ENCODE data around the gene KLK5.

KLK5 gene

GRCh38 chr19:50969413-50969760 is 16.5 kb upstream of the KLK5 start, which contains the start of gene KLK6:
TSS of gene KLK6 (minus strand) at chr19:50969591. CDS start at chr19:50968104, 1,487 bp downstream.
- Histone ChIP-seq H4K20me1 (no peaks in the 10 kb centered on the region), H3K9me3 (no peaks in the 10 kb centered on the region), H3K36me3 (no peaks in the 10 kb centered on the region), H3K9ac (no peak within 1 kb of the TSS), H3K4me3 (no peak within 1 kb of the TSS), H3K4me2 (peak within 1 kb of the TSS; percentile 9; the same call in 1 of the 2 replicates), H3K27me3 (no peaks in the 10 kb centered on the region), H3K27ac (no peak within 1 kb of the TSS), H3K4me1 (peaks cover 17% of the 10 kb centered on the region; the same call in 1 of the 2 replicates)
- no peak for TF ChIP-seq Cebpa-rat (IDR thresholded peaks at IDR 0.05)

- H3K4me1 ChIP-seq, result peaks cover 17% of the 10 kb centered on the region; the same call in 1 of the 2 replicates
- no peak for TF ChIP-seq Cebpa-rat (IDR thresholded peaks at IDR 0.05)
- no peaks in the 10 kb centered on the region for H4K20me1 ChIP-seq
- peak overlapping the region; percentile 9; the same call in 1 of the 2 replicates for H3K4me2 ChIP-seq
- no peak overlapping the region for H3K27ac ChIP-seq
- H3K36me3 ChIP-seq, result no peaks in the 10 kb centered on the region
- no peaks in the 10 kb centered on the region for H3K27me3 ChIP-seq
- no peaks in the 10 kb centered on the region for H3K9me3 ChIP-seq
- no peak overlapping the region for H3K4me3 ChIP-seq
- no peak overlapping the region for H3K9ac ChIP-seq
Observed at GRCh38 chr19:50968716-50969412, 16.0 kb upstream of the KLK5 start.

- Histone ChIP-seq H3K27ac (no peak overlapping the region), H3K36me3 (no peaks in the 10 kb centered on the region), H3K4me3 (no peak overlapping the region), H3K9me3 (no peaks in the 10 kb centered on the region), H4K20me1 (no peaks in the 10 kb centered on the region), H3K4me1 (peaks cover 17% of the 10 kb centered on the region; the same call in 1 of the 2 replicates), H3K27me3 (no peaks in the 10 kb centered on the region), H3K4me2 (peak overlapping the region; percentile 40), H3K9ac (no peak overlapping the region)
- TF ChIP-seq Cebpa-rat (IDR thresholded peaks at IDR 0.05), result no peak
Observed at GRCh38 chr19:50967929-50968715, 15.3 kb upstream of the KLK5 start.

- no peak overlapping the region for H3K4me2 ChIP-seq
- no peaks in the 10 kb centered on the region for H3K9me3 ChIP-seq
- H4K20me1 ChIP-seq, result no peaks in the 10 kb centered on the region
- H3K4me3 ChIP-seq, result no peak overlapping the region
- TF ChIP-seq Cebpa-rat (IDR thresholded peaks at IDR 0.05), result no peak
- no peak overlapping the region for H3K27ac ChIP-seq
- H3K36me3 ChIP-seq, result no peaks in the 10 kb centered on the region
- H3K27me3 ChIP-seq, result no peaks in the 10 kb centered on the region
- peaks cover 13% of the 10 kb centered on the region; the same call in 1 of the 2 replicates for H3K4me1 ChIP-seq
- H3K9ac ChIP-seq, result no peak overlapping the region
Observed at GRCh38 chr19:50964266-50964665, 11.4 kb upstream of the KLK5 start.

- Histone ChIP-seq H3K27ac (no peak overlapping the region), H4K20me1 (no peaks in the 10 kb centered on the region), H3K4me2 (no peak overlapping the region), H3K9ac (no peak overlapping the region), H3K9me3 (no peaks in the 10 kb centered on the region), H3K4me3 (no peak overlapping the region), H3K27me3 (no peaks in the 10 kb centered on the region), H3K36me3 (no peaks in the 10 kb centered on the region), H3K4me1 (peaks cover 4% of the 10 kb centered on the region; the same call in 1 of the 2 replicates)
- TF ChIP-seq Cebpa-rat (IDR thresholded peaks at IDR 0.05), result no peak
Observed at GRCh38 chr19:50963381-50963780, 10.5 kb upstream of the KLK5 start.

- Histone ChIP-seq H3K4me2 (no peak overlapping the region), H3K4me1 (no peaks in the 10 kb centered on the region), H3K9me3 (no peaks in the 10 kb centered on the region), H3K27ac (no peak overlapping the region), H3K27me3 (no peaks in the 10 kb centered on the region), H4K20me1 (no peaks in the 10 kb centered on the region), H3K4me3 (no peak overlapping the region), H3K9ac (no peak overlapping the region), H3K36me3 (no peaks in the 10 kb centered on the region)
- TF ChIP-seq Cebpa-rat (IDR thresholded peaks at IDR 0.05), result no peak
Observed at GRCh38 chr19:50962245-50962644, 9.4 kb upstream of the KLK5 start.

- Histone ChIP-seq H3K9me3 (no peaks in the 10 kb centered on the region), H4K20me1 (no peaks in the 10 kb centered on the region)
Observed at GRCh38 chr19:50959731-50960500, 7.1 kb upstream of the KLK5 start.

GRCh38 chr19:50957587-50957986 is 4.7 kb upstream of the KLK5 start:
- Histone ChIP-seq H3K4me1 (no peaks in the 10 kb centered on the region), H3K4me3 (no peak overlapping the region), H3K9me3 (no peaks in the 10 kb centered on the region), H3K36me3 (no peaks in the 10 kb centered on the region), H3K27ac (no peak overlapping the region), H3K9ac (no peak overlapping the region), H4K20me1 (no peaks in the 10 kb centered on the region), H3K27me3 (no peaks in the 10 kb centered on the region), H3K4me2 (no peak overlapping the region)
- no peak for TF ChIP-seq Cebpa-rat (IDR thresholded peaks at IDR 0.05)

More at GRCh38 chr19:50959731-50960500, 7.1 kb upstream of the KLK5 start:
- no peaks in the 10 kb centered on the region for H3K36me3 ChIP-seq
- H3K4me1 ChIP-seq, result no peaks in the 10 kb centered on the region
- no peak overlapping the region for H3K9ac ChIP-seq
- no peak overlapping the region for H3K4me2 ChIP-seq
- H3K27me3 ChIP-seq, result no peaks in the 10 kb centered on the region
- TF ChIP-seq Cebpa-rat (IDR thresholded peaks at IDR 0.05), result no peak
- no peak overlapping the region for H3K4me3 ChIP-seq
- no peak overlapping the region for H3K27ac ChIP-seq

GRCh38 chr19:50949861-50950260 is 3.0 kb downstream of the KLK5 start:
- TF ChIP-seq Cebpa-rat (IDR thresholded peaks at IDR 0.05), result no peak
- Histone ChIP-seq H3K9me3 (no peaks in the 10 kb centered on the region), H4K20me1 (no peaks in the 10 kb centered on the region), H3K9ac (no peak overlapping the region), H3K36me3 (no peaks in the 10 kb centered on the region), H3K4me1 (no peaks in the 10 kb centered on the region), H3K4me2 (no peak overlapping the region), H3K27ac (no peak overlapping the region), H3K4me3 (no peak overlapping the region), H3K27me3 (no peaks in the 10 kb centered on the region)
